Breast epithelium (tissue), 3 donors: ENCODE measurements around the gene FIGLA. TPM values are rescaled to one million over a fixed set of nuclear protein-coding genes. Genes with fewer than 3 reads are reported as not detected.

Experiments
- total RNA-seq, 3 donors: library from RNA; depleted of rRNA; stranded (reverse); fragments of >200 nt; gene quantifications; one replicate each; pipeline ENCODE4 v1.1.0, GENCODE V29; 2016

Gene FIGLA
- total RNA-seq, 3 donors from 2014 or later: not detected

Other genes starting within 250 kb of the FIGLA start
- gene TGFA, start 236.8 kb downstream of the FIGLA start, total RNA-seq: 10 to 100 TPM in 1 of 3 donors, 1 to 10 TPM in 2; 1.1 to 16.1 (median 4.9) TPM
- 1 to 10 TPM; 1.3 to 2.3 (median 1.9) TPM for gene ADD2, start 22.4 kb downstream of the FIGLA start, total RNA-seq
- gene CLEC4F, start 30.0 kb upstream of the FIGLA start, total RNA-seq: under 1 TPM in 1 of 3 donors, not detected in 2; 0.88 TPM
- gene CD207, start 45.2 kb upstream of the FIGLA start, total RNA-seq: under 1 TPM in 2 of 3 donors, not detected in 1; 0.33 to 0.88 TPM
- 1 to 10 TPM; 1.3 to 5.1 (median 4.6) TPM for gene VAX2, start 109.9 kb upstream of the FIGLA start, total RNA-seq
- 10 to 100 TPM in 1 of 3 donors, 1 to 10 TPM in 2; 1.8 to 38.2 (median 4.6) TPM for gene ATP6V1B1, start 145.3 kb upstream of the FIGLA start, total RNA-seq
- 1 to 10 TPM; 2.8 to 4.9 (median 3.2) TPM for gene ANKRD53, start 188.0 kb upstream of the FIGLA start, total RNA-seq
- gene TEX261, start 204.2 kb upstream of the FIGLA start, total RNA-seq: 10 to 100 TPM; 39.5 to 48.8 (median 40.0) TPM